NB4 (cell line): ENCODE measurements around the gene ZNF627.
"Not testable (repeated sequence)": the region's sequence is repeated elsewhere in the genome, so short reads cannot be mapped to it uniquely, and the experiment has no call there.

Experiments
- POLR2A ChIP-seq: IDR thresholded peaks from 2 replicates; pipeline ENCODE4 v1.6.1; 2011; ENCODE audit warnings: mild to moderate bottlenecking; ENCODE audit not compliant: insufficient read length; ENCODE audit errors: extremely low read depth
- TF ChIP-seq, protein P1 (sequence below): IDR thresholded peaks from one replicate; pipeline ENCODE4 v1.5.1; 2012; ENCODE audit warnings: low read depth, low read length
- TF ChIP-seq, protein P2 (sequence below): IDR thresholded peaks from 2 replicates; pipeline ENCODE4 v1.6.1; 2011; ENCODE audit warnings: low read depth, low read length

DNA sequence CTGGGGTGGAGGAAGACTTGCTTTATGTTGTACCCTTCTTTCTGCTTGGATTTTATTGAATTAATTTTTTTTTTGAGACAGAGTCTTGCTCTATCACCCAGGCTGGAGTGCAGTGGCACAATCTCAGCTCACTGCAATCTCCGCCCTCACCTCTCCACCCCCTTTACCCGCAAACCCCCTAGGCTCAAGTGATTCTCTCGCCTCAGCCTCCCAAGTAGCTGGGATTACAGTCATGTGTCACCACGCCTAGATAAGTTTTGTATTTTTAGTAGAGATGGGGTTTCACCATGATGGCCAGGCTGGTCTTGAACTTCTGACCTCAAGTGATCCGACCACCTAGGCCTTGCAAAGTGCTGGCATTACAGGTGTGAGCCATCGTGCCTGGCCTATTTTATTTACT lies 23.9 kb upstream of the ZNF627 start:
- TF ChIP-seq, protein P1, sequence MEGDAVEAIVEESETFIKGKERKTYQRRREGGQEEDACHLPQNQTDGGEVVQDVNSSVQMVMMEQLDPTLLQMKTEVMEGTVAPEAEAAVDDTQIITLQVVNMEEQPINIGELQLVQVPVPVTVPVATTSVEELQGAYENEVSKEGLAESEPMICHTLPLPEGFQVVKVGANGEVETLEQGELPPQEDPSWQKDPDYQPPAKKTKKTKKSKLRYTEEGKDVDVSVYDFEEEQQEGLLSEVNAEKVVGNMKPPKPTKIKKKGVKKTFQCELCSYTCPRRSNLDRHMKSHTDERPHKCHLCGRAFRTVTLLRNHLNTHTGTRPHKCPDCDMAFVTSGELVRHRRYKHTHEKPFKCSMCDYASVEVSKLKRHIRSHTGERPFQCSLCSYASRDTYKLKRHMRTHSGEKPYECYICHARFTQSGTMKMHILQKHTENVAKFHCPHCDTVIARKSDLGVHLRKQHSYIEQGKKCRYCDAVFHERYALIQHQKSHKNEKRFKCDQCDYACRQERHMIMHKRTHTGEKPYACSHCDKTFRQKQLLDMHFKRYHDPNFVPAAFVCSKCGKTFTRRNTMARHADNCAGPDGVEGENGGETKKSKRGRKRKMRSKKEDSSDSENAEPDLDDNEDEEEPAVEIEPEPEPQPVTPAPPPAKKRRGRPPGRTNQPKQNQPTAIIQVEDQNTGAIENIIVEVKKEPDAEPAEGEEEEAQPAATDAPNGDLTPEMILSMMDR: not testable (repeated sequence)
- not testable (repeated sequence) for TF ChIP-seq POLR2A
- TF ChIP-seq, protein P2, sequence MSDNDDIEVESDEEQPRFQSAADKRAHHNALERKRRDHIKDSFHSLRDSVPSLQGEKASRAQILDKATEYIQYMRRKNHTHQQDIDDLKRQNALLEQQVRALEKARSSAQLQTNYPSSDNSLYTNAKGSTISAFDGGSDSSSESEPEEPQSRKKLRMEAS: not testable (repeated sequence)
